Fibroblast of lung (primary cell): ENCODE measurements around the gene NKPD1. TPM values are rescaled to one million over a fixed set of nuclear protein-coding genes. Genes with fewer than 3 reads are reported as not detected.
"Not testable (repeated sequence)": the region's sequence is repeated elsewhere in the genome, so short reads cannot be mapped to it uniquely, and the experiment has no call there.

Source experiments
- DNase-seq, 2 donors: peaks; one replicate each; pipeline versions ENCODE4 v3.0.0 to v3.0.0-alpha.2; 2010; ENCODE audit warnings: low read depth in 2 of 2
- H2AFZ ChIP-seq: 2 replicates; pipeline ENCODE4 v1.5.1; 2012; ENCODE audit warnings: low read length, control low read depth, inconsistent platforms
- H3K27ac ChIP-seq: 2 replicates; pipeline ENCODE4 v1.5.1; 2011; ENCODE audit warnings: low read length, control low read depth; ENCODE audit not compliant: insufficient read depth
- H3K27me3 ChIP-seq: 2 replicates; pipeline ENCODE4 v1.5.1; 2011; ENCODE audit warnings: mild to moderate bottlenecking, low read length; ENCODE audit not compliant: control insufficient read depth, insufficient read depth
- H3K36me3 ChIP-seq: 2 replicates; pipeline ENCODE4 v1.5.1; 2011; ENCODE audit warnings: low read length; ENCODE audit not compliant: control insufficient read depth, insufficient read depth
- H3K4me1 ChIP-seq: 2 replicates; pipeline ENCODE4 v1.5.1; 2011; ENCODE audit warnings: low read length; ENCODE audit not compliant: control insufficient read depth, insufficient read depth; ENCODE audit errors: extremely low read depth
- H3K4me2 ChIP-seq: 2 replicates; pipeline ENCODE4 v1.5.1; 2011; ENCODE audit warnings: low read length, control low read depth; ENCODE audit not compliant: insufficient read depth; ENCODE audit errors: extremely low read depth
- H3K4me3 ChIP-seq, 4 experiments: fragments of 200-600 bp in 1 of 4; sonication (generic) in 1 of 4; replicated peaks in 1 of 4; 2 replicates each; pipeline ENCODE4 v1.5.1; 2011 to 2016; ENCODE audit warnings: low read length in 4 of 4, low read depth in 3 of 4, mild to moderate bottlenecking in 3 of 4, control low read depth in 2 of 4, inconsistent platforms in 1 of 4, mixed read lengths in 1 of 4; ENCODE audit not compliant: insufficient read depth in 1 of 4; ENCODE audit errors: control extremely low read depth in 1 of 4
- H3K79me2 ChIP-seq: 2 replicates; pipeline ENCODE4 v1.5.1; 2012; ENCODE audit warnings: mild to moderate bottlenecking, low read length, inconsistent platforms; ENCODE audit not compliant: control insufficient read depth, insufficient read depth
- H3K9ac ChIP-seq: 2 replicates; pipeline ENCODE4 v1.5.1; 2011; ENCODE audit warnings: mild to moderate bottlenecking, low read length, control low read depth; ENCODE audit not compliant: insufficient read depth
- H3K9me3 ChIP-seq: 2 replicates; pipeline ENCODE4 v1.5.1; 2012; ENCODE audit warnings: low read depth, low read length; ENCODE audit not compliant: control insufficient read depth, insufficient read depth
- H4K20me1 ChIP-seq: 2 replicates; pipeline ENCODE4 v1.5.1; 2011; ENCODE audit warnings: low read length; ENCODE audit not compliant: control insufficient read depth, insufficient read depth; ENCODE audit errors: extremely low read depth
- CTCF ChIP-seq, 2 donors: IDR thresholded peaks in 1 of 2; conservative IDR thresholded peaks in 1 of 2; 1 replicate in 1 of 2; 2 replicates in 1 of 2; pipeline ENCODE4 v1.5.1; 2011 to 2012; ENCODE audit warnings: low read length in 2 of 2, control low read depth in 1 of 2, inconsistent platforms in 1 of 2, low read depth in 1 of 2, mild to moderate bottlenecking in 1 of 2
- EZH2 ChIP-seq: IDR thresholded peaks from 2 replicates; pipeline ENCODE4 v1.5.1; 2012; ENCODE audit warnings: low read length, control low read depth, mild to moderate bottlenecking; ENCODE audit errors: missing control alignments
- polyA plus RNA-seq, 2 donors: library from polyadenylated mRNA; depleted of rRNA in 1 of 2; stranded (reverse) in 1 of 2; unstranded in 1 of 2; fragments of >200 nt; gene quantifications; 2 replicates each; pipeline ENCODE4 v1.2.1, GENCODE V29; 2011 to 2012; ENCODE audit warnings: missing spikeins in 1 of 2
- total RNA-seq: library from RNA; depleted of rRNA; stranded (reverse); fragments of >200 nt; gene quantifications from 2 replicates; pipeline ENCODE4 v1.2.1, GENCODE V29; 2014

NKPD1 gene
- total and polyA plus RNA-seq, 2 donors (not counting 1 experiment from before 2014, with no cell fraction given), result 0.17 TPM; not detected in 1

- Histone ChIP-seq H3K27ac (no peak overlapping the region), H3K4me1 (no peaks in the 10 kb centered on the region), H4K20me1 (peaks cover 2% of the 10 kb centered on the region), H3K79me2 (peaks cover 59% of the 10 kb centered on the region), H3K36me3 (peaks cover 1% of the 10 kb centered on the region), H3K27me3 (no peaks in the 10 kb centered on the region), H3K4me2 (no peak overlapping the region), H3K9ac (no peak overlapping the region), H3K4me3 (no peak overlapping the region), H3K9me3 (no peaks in the 10 kb centered on the region), H2AFZ (no peak overlapping the region)
- TF ChIP-seq CTCF (conservative IDR thresholded peaks at IDR 0.05 in 1 of 2, IDR thresholded peaks at IDR 0.05 in 1 of 2; ENCODE audit: low read depth in 1 of 2, low read length in 2 of 2), result no peak
- no peak for TF ChIP-seq EZH2
- no peak for DNase-seq
Measured at GRCh38 chr19:45122832-45123231, 38.0 kb downstream of the NKPD1 start.

GRCh38 chr19:45121827-45122345 is 38.9 kb downstream of the NKPD1 start:
- Histone ChIP-seq H3K27ac (no peak overlapping the region), H3K9ac (no peak overlapping the region), H2AFZ (no peak overlapping the region), H3K4me2 (no peak overlapping the region), H3K36me3 (peaks cover 1% of the 10 kb centered on the region), H3K9me3 (no peaks in the 10 kb centered on the region), H3K27me3 (no peaks in the 10 kb centered on the region), H4K20me1 (peaks cover 2% of the 10 kb centered on the region), H3K4me1 (no peaks in the 10 kb centered on the region), H3K79me2 (peaks cover 62% of the 10 kb centered on the region), H3K4me3 (no peak overlapping the region)
- DNase-seq, result no peak
- TF ChIP-seq CTCF (conservative IDR thresholded peaks at IDR 0.05 in 1 of 2, IDR thresholded peaks at IDR 0.05 in 1 of 2; ENCODE audit: low read depth in 1 of 2, low read length in 2 of 2) (no peak), EZH2 (no peak)

GRCh38 chr19:45119582-45119981 is 41.2 kb downstream of the NKPD1 start:
- H3K9ac ChIP-seq, result no peak overlapping the region
- H2AFZ ChIP-seq, result no peak overlapping the region
- H3K27ac ChIP-seq, result no peak overlapping the region
- peaks cover 2% of the 10 kb centered on the region for H4K20me1 ChIP-seq
- no peaks in the 10 kb centered on the region for H3K27me3 ChIP-seq
- no peak overlapping the region for H3K4me3 ChIP-seq
- peaks cover 1% of the 10 kb centered on the region for H3K36me3 ChIP-seq
- peaks cover 66% of the 10 kb centered on the region for H3K79me2 ChIP-seq
- TF ChIP-seq CTCF (conservative IDR thresholded peaks at IDR 0.05 in 1 of 2, IDR thresholded peaks at IDR 0.05 in 1 of 2; ENCODE audit: low read depth in 1 of 2, low read length in 2 of 2) (no peak), EZH2 (no peak)
- H3K4me1 ChIP-seq, result no peaks in the 10 kb centered on the region
- no peak overlapping the region for H3K4me2 ChIP-seq
- no peaks in the 10 kb centered on the region for H3K9me3 ChIP-seq
- no peak for DNase-seq

- H2AFZ ChIP-seq, H3K36me3 ChIP-seq, H3K4me1 ChIP-seq, H4K20me1 ChIP-seq, H3K9ac ChIP-seq, H3K9me3 ChIP-seq, H3K4me3 ChIP-seq, DNase-seq, H3K27ac ChIP-seq, H3K4me2 ChIP-seq, H3K27me3 ChIP-seq: not testable (repeated sequence)
- peaks cover 69% of the 10 kb centered on the region for H3K79me2 ChIP-seq
Measured at GRCh38 chr19:45118591-45119355, 42.0 kb downstream of the NKPD1 start.
